HepG2 (cell line): ENCODE results near the gene DCUN1D2. TPM values are rescaled to one million over a fixed set of nuclear protein-coding genes. Genes with fewer than 3 reads are reported as not detected.
A peak's percentile ranks its signal among the peaks of the same experiment; 100 is the strongest.

Source experiments
- ATAC-seq: fragments of 200-7000 bp; cut with Tn5 transposase; 3 replicates; pipeline ENCODE4 v1.9.1; 2020; ENCODE audit warnings: mild to moderate bottlenecking, moderate library complexity
- BruUV-seq: library from RNA; stranded (reverse); fragments of 400-500 nt; replicated peaks from 2 replicates; lab custom pipeline; 2021; lab: Mats Ljungman, UMichigan
- CTCF ChIA-PET: fragments of 300-600 bp; formaldehyde crosslinking; extraction: SDS; loops from one replicate; lab custom pipeline; 2021; ENCODE audit warnings: low total read pairs, inconsistent platforms, low intra/inter-chr PET ratio; lab: Yijun Ruan, JAX
- POLR2A ChIA-PET: fragments of 350-600 bp; sonication (Branson Sonifier 250); formaldehyde crosslinking; loops from one replicate; lab custom pipeline; 2020; ENCODE audit warnings: antibody characterized with exemption, inconsistent platforms; lab: Yijun Ruan, JAX
- DNase-seq: peaks from one replicate; pipeline ENCODE4 v3.0.0-alpha.2; 2015; ENCODE audit warnings: low spot score
- FAIRE-seq: peaks from 3 replicates; lab custom pipeline; 2011; peaks lifted over from hg19 to GRCh38; lab: Jason Lieb, UNC
- H2AFZ ChIP-seq: one replicate; pipeline ENCODE4 v1.6.1; 2011; ENCODE audit warnings: low read length, inconsistent platforms
- H3K27ac ChIP-seq: fragments of 300-600 bp; 3 replicates; pipeline ENCODE4 v1.8.0; 2011; ENCODE audit warnings: mixed run types, mild to moderate bottlenecking, mixed read lengths, low read length, inconsistent platforms; ENCODE audit not compliant: insufficient read depth; ENCODE audit errors: extremely low read length
- H3K27me3 ChIP-seq, 2 experiments: fragments of 200-600 bp in 1 of 2; 2 replicates in 1 of 2; 3 replicates in 1 of 2; pipeline versions ENCODE4 v1.6.0 to v1.8.0; 2011; ENCODE audit warnings: low read length in 2 of 2, mild to moderate bottlenecking in 2 of 2, moderate library complexity in 2 of 2, inconsistent platforms in 1 of 2; ENCODE audit not compliant: insufficient read depth in 2 of 2, control insufficient read depth in 1 of 2
- H3K36me3 ChIP-seq, 2 experiments: fragments of 200-600 bp in 1 of 2; replicated peaks in 1 of 2; 2 replicates in 1 of 2; 3 replicates in 1 of 2; pipeline versions ENCODE4 v1.5.1 to v1.8.0; 2011; ENCODE audit warnings: low read length in 2 of 2, inconsistent platforms in 1 of 2; ENCODE audit not compliant: insufficient read depth in 2 of 2, control insufficient read depth in 1 of 2
- H3K4me1 ChIP-seq: 2 replicates; pipeline ENCODE4 v1.5.1; 2012; ENCODE audit warnings: low read length, inconsistent platforms; ENCODE audit not compliant: insufficient read depth
- H3K4me2 ChIP-seq: 2 replicates; pipeline ENCODE4 v1.6.0; 2011; ENCODE audit warnings: low read depth, low read length, inconsistent platforms
- H3K4me3 ChIP-seq, 3 experiments: fragments of 200-600 bp in 1 of 3; sonication (generic), shearing (Covaris generic) in 1 of 3; replicated peaks in 1 of 3; 2 replicates each; pipeline ENCODE4 v1.5.1; 2011 to 2016; ENCODE audit warnings: low read length in 3 of 3, inconsistent platforms in 2 of 3, low read depth in 2 of 3, mild to moderate bottlenecking in 2 of 3, control low read depth in 1 of 3, mixed read lengths in 1 of 3; ENCODE audit not compliant: insufficient read depth in 1 of 3
- H3K79me2 ChIP-seq: one replicate; pipeline ENCODE4 v1.6.1; 2011; ENCODE audit warnings: low read length, inconsistent platforms; ENCODE audit not compliant: insufficient read depth
- H3K9ac ChIP-seq: 2 replicates; pipeline ENCODE4 v1.6.0; 2011; ENCODE audit warnings: mild to moderate bottlenecking, low read depth, low read length, inconsistent platforms; ENCODE audit not compliant: insufficient read depth
- H3K9me3 ChIP-seq: 2 replicates; pipeline ENCODE4 v1.5.1; 2012; ENCODE audit warnings: mild to moderate bottlenecking, low read length
- H4K20me1 ChIP-seq: 2 replicates; pipeline ENCODE4 v1.6.0; 2011; ENCODE audit warnings: inconsistent platforms, mild to moderate bottlenecking, low read length, moderate library complexity; ENCODE audit not compliant: insufficient read depth
- BATF2 ChIP-seq: sonication (generic); formaldehyde crosslinking; IDR thresholded peaks from 2 replicates; pipeline ENCODE4 v1.8.0; 2022; ENCODE audit warnings: mild to moderate bottlenecking, missing genetic modification reagents, moderate library complexity
- ZNF687 ChIP-seq: sonication (generic); formaldehyde crosslinking; IDR thresholded peaks from 2 replicates; pipeline ENCODE4 v1.5.1; 2020; ENCODE audit warnings: mild to moderate bottlenecking, missing genetic modification reagents, moderate library complexity
- WGBS: methylation state at CpG from one replicate; pipeline ENCODE4 v1.1.6; 2017; ENCODE audit warnings: low lambda C conversion rate; 5-methylcytosine and 5-hydroxymethylcytosine counted together
- in situ Hi-C: cut with HindIII; loops from 2 replicates; pipeline ENCODE4 v1.10.0; 2017; ENCODE audit warnings: low pct_unique_long_range_greater_than_20kb; ENCODE audit not compliant: extremely low pct_ligation_motif_present
- intact Hi-C: fragments of 100-400 bp; cut with micrococcal nuclease; formaldehyde crosslinking; loops from one replicate; pipeline ENCODE4 v1.10.0; 2022; ENCODE audit not compliant: unreplicated experiment
- polyA plus RNA-seq, 8 experiments: library from polyadenylated mRNA; depleted of rRNA in 3 of 8; stranded (reverse) in 7 of 8; unstranded in 1 of 8; fragments of >200 nt; fragmentation: Illumina TruSeq in 4 of 8; extraction: Trizol in 4 of 8; gene quantifications; 2 replicates each; pipeline versions ENCODE4 v1.2.1 to v1.2.3, GENCODE V29; 2011 to 2016; ENCODE audit warnings: low read depth in 4 of 8, missing spikeins in 1 of 8, mixed read lengths in 1 of 8; ENCODE audit not compliant: insufficient read depth in 1 of 8
- total RNA-seq, 5 experiments: library from RNA; depleted of rRNA; stranded (reverse); fragments of >200 nt; fragmentation: Illumina TruSeq; extraction: Trizol; gene quantifications; 2 replicates each; pipeline ENCODE4 v1.2.3, GENCODE V29; 2016; ENCODE audit warnings: low read depth in 1 of 5

Gene DCUN1D2
- total and polyA plus RNA-seq, 2 of the 13 experiments (the other 11 are each of a cell fraction or from before 2014, with no cell fraction given), result 9.1 to 9.6 TPM

DNA sequence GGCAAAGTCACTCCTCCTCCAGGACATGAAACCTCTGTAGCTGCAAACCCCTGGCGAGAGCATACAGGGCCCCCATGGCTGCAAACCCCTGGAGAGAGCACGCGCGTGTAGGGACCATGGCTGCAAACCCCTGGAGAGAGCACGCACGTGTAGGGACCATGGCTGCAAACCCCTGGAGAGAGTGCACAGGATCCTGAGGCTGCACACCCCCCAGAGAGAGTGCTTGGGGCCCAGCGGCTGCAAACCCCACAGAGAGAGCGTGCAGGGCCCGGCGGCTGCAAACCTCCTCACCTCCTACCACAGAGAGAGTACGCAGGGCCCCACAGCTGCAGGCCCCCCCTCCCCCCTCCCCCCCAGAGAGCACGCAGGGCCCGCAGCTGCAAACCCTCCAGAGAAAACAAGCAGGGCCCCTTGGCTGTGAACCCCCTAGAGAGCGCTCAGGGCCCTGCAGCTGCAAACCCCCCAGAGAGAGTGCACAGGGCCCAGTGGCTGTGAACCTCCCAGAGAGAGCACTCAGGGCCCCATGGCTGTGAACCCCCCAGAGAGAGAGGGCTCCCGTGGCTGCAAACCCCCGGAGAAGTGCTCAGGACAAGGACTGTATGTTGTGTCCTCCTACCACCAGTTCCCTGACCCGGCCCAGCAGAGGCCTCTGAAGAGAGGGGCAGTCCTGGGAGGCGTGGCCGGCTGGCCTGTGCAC lies 44.6 kb downstream of the DCUN1D2 start:
- ATAC-seq, result no peak
- H3K4me3 ChIP-seq, result no peak overlapping the region
- H3K4me1 ChIP-seq, result peaks cover 47% of the 10 kb centered on the region
- no peak overlapping the region for H3K9ac ChIP-seq
- TF ChIP-seq BATF2 (CRISPR knock-in tag) (no peak), ZNF687 (0 out of 2 replicates have a peak, but pooled peaks have one; percentile 3)
- no peaks in the 10 kb centered on the region for H3K79me2 ChIP-seq
- in situ Hi-C loops (no loop called here), intact Hi-C loops (loop anchor here (5.0 kb wide), 1 partner anchor 49 kb away; no protein-coding TSS in a partner anchor)
- no peak overlapping the region for H3K27ac ChIP-seq
- no peak for DNase-seq
- H4K20me1 ChIP-seq, result no peaks in the 10 kb centered on the region
- 74% methylated on average over 7 of the region's 19 CpGs for WGBS
- no peaks in the 10 kb centered on the region for H3K9me3 ChIP-seq
- CTCF ChIA-PET, result no interaction called here
- FAIRE-seq, result no peak
- H3K36me3 ChIP-seq, result no peaks in the 10 kb centered on the region
- POLR2A ChIA-PET, result no interaction called here
- no TSS peak for BruUV-seq
- peak overlapping the region; percentile 23; the same call in 1 of the 2 replicates for H3K4me2 ChIP-seq
- no peak overlapping the region for H2AFZ ChIP-seq
- no peaks in the 10 kb centered on the region for H3K27me3 ChIP-seq
